GM21381 (cell line): ENCODE data around the gene MEF2A.

Experiments used
- ATAC-seq: cut with Tn5 transposase; IDR thresholded peaks from one replicate; pipeline ENCODE4 v1.9.1; 2021; ENCODE audit warnings: mild to moderate bottlenecking, moderate library complexity; ENCODE audit not compliant: unreplicated experiment

The MEF2A gene

DNA sequence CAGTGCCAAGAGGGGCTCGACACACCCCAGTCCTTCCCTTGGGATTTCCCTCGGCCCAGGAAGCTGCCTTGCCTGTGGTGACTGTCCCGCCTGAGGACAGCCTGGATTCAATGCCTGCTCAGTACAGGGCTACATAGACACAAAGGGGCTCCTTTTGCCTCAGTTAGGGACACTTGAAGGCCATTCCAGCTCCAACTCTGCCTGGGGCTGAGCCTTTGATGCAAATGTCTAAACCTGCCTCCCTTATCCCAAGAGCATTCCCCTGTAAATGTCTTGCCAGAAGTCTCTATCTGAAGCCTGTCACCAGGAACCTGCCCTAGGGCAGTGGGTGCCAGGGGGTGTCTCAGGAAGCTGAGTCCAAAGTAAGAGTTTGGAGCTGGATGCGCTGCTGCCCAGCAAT is 186.8 kb downstream of the MEF2A start:
- no peak for ATAC-seq

DNA sequence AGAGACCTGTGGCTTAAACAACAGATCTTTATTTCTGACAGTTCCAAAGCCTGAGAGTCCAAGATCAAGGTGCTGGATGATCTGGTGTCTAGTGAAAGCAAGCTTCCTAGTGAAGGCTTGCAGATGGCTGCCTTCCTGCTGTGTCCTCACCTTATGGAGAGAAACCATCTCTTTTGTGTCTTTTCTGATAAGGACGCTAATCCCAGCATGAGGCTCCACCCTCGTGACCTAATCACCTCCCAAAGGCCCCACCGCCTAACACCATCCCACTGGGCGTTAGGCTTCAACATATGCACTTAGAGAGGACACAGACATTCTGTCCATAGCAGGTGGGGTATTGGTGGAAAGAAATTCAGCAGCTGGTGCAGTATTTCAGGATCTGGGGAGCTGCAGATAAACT is 187.3 kb downstream of the MEF2A start:
- no peak for ATAC-seq

DNA sequence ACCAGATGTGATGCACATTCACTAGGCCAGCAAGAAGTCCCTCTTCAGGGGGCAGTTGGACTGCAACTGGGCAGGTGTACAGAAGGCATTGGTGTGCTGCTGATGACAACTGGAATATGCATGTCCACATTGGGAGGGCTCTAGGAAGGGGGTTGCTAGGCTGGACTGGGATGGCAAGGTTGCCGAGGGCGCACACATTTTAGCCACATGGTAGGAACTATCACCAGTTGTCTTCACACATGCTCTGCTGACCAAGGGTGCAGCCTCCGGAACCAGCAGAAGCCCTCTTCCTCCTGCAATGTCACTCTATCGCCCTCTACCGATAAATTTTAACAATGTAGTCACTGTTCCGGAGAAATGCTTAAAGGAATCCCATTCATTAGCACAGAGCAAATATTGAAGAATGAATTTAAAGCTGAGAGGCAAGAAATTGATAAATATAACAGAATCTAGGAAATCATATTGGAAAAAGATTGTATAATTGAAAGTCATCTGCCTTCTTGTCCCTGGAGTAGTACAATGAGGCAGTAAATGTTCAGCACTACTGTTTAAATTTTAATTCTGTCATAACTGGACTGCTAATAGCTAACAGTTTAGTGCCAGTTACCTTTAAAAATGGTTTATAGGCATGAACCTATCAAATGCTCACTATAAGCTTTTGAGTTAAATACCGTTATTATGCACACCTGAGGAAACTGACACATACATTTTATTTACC is 190.1 kb downstream of the MEF2A start:
- ATAC-seq = peak; percentile 92

DNA sequence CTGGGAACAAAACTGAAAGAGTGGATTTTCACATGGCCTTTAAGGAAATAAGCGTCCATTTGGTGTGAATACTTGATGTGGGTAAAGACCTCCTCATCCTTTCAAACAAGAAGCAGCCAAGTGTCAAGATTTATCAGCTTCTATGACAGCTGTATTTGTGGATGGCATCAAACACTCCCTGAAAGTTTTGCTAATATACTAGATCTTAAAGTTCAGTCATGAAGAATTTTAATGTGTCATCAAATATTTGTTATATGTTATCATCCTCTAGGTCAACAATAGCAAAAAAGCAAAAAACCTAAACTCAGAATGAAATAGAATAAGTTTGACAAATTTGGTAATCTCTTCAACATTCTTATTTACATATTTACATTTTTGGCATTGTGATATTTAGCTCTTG is 196.5 kb downstream of the MEF2A start:
- ATAC-seq = no peak

DNA sequence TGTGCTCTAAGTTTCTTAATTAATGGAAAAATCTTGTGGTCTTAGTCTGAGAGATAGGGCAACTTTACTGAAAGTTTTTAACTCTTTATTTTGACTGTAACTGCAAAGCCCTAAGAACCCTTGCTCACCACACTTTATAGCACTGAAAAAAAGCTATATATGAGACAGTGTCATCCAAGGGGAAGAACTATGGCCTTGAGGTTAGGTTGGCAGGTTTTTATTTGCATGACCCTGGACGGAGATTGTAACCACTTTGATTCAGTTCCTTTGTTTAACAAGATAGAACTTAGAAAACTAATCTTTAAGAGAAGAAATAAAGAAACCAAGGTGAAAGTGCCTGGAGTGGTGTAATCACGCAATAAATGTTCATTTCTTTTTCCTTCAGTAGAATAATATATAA is 198.0 kb downstream of the MEF2A start:
- no peak for ATAC-seq

DNA sequence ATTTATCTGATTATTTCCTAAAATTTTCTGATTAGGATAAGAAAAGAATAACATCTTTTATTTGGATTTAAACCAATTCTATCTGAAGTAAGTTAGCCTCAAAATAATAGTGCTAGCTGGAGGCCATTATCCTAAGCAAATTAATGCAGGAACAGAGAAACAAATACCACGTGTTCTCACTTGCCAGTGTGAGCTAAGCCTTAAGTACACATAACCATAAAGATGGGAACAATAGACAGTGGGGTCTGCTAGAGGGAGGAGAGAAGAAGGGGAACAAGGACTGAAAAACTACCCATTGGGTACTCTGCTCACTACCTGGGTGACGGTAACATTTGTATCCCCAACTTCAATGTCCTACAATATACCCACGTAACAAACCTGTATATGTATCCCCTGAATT is 198.7 kb downstream of the MEF2A start:
- ATAC-seq = no peak
